ENCODE data around the gene ZNF74. TPM values are rescaled to one million over a fixed set of nuclear protein-coding genes. Genes with fewer than 3 reads are reported as not detected.

The ZNF74 gene
- 8.2 and 8.6 TPM in 2 replicates for total RNA-seq

GRCh38 chr22:20393705-20394476 is at the start of gene ZNF74:
Gene ZNF74 (plus strand): TSS chr22:20394151. CDS start chr22:20394629, 478 bp downstream.

DNA sequence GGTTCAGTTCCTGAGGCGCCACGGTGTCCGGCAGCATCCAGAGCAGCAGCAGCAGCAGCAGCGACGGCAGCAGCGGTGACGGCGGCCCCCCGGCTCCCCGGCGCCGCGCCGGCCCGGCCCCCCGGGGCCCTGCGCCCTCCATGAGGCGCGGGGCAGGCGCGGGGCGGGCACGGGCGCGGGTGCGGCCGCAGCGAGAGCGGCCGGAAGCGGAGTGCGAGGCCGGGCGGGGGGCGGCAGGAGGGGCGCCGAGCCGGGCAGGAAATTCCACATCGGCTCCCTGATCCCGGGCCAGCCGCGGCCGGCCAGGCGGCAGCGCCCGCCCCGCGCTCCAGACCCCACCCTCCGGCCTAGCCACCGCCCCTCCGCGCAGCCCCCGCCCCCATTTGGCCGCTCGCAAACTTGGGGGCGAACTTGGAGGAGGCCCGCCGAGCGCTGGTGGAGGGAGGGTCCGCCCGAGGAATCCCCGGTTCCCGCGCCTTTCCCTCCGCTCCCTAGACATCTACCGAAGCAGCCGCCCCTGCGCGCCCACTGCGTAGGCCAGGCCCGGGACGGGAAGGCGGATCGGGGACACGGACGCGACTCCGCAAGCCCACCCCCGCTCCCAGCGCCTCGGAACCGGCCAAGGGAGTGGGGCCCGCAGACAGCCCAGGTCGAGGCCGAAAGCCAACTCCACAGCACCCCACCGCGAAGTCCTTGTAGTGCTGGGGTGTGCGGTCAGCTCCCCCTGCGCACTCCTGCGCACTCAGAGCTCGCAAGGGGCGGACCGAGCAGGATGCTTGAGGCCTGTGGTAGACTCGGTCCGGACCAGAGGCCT is 43.9 kb downstream of the ZNF74 start, which contains the start of gene SCARF2:
TSS of gene SCARF2 (minus strand) at position 213 of the 814 bp plus-strand sequence. CDS start at position 142, 71 bp downstream.

Other genes starting within 250 kb of the ZNF74 start
- gene CCDC188, start 243.1 kb upstream of the ZNF74 start, total RNA-seq = 1.4 TPM in 1 of 2 replicates, not detected in the other
- 2.8 and 4.0 TPM in 2 replicates for gene RTN4R, start 125.8 kb upstream of the ZNF74 start, total RNA-seq
- 67.0 and 87.9 TPM in 2 replicates for gene DGCR6L, start 74.1 kb upstream of the ZNF74 start, total RNA-seq
- 25.9 and 26.8 TPM in 2 replicates for gene SCARF2, start 43.7 kb downstream of the ZNF74 start, total RNA-seq
- 22.5 and 29.4 TPM in 2 replicates for gene KLHL22, start 101.6 kb downstream of the ZNF74 start, total RNA-seq
- 37.7 and 51.3 TPM in 2 replicates for gene MED15, start 113.5 kb downstream of the ZNF74 start, total RNA-seq